Measurements from ENCODE around the gene LIPC. TPM values are rescaled to one million over a fixed set of nuclear protein-coding genes. Genes with fewer than 3 reads are reported as not detected.

LIPC gene
- total RNA-seq, 1 experiment from 2014 or later, result not detected

DNA sequence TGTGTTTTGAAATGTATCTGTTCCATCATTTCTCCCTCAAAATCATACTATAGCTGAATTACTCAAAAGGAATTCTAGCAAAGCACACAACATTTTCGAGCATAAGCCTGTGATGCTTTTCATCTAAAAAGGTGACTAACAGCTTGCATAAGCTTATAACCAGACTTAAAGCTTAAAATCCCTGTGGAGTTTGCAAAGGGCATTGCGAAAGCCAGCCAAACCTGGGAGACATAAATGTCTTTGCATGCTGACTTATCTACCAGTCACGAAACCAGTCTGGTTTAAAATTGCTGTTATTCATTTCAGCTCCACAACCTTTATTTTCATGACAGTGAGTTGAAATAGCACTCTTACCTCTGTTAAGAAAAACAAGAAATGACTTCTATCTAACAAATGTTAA lies 35.6 kb upstream of the LIPC start:
- POLR2A ChIA-PET, result no interaction called here
- H3K36me3 Mint-ChIP-seq, result no peaks in the 10 kb centered on the region
- no peak for DNase-seq (ENCODE audit: low spot score)
- TF ChIP-seq, protein P1, sequence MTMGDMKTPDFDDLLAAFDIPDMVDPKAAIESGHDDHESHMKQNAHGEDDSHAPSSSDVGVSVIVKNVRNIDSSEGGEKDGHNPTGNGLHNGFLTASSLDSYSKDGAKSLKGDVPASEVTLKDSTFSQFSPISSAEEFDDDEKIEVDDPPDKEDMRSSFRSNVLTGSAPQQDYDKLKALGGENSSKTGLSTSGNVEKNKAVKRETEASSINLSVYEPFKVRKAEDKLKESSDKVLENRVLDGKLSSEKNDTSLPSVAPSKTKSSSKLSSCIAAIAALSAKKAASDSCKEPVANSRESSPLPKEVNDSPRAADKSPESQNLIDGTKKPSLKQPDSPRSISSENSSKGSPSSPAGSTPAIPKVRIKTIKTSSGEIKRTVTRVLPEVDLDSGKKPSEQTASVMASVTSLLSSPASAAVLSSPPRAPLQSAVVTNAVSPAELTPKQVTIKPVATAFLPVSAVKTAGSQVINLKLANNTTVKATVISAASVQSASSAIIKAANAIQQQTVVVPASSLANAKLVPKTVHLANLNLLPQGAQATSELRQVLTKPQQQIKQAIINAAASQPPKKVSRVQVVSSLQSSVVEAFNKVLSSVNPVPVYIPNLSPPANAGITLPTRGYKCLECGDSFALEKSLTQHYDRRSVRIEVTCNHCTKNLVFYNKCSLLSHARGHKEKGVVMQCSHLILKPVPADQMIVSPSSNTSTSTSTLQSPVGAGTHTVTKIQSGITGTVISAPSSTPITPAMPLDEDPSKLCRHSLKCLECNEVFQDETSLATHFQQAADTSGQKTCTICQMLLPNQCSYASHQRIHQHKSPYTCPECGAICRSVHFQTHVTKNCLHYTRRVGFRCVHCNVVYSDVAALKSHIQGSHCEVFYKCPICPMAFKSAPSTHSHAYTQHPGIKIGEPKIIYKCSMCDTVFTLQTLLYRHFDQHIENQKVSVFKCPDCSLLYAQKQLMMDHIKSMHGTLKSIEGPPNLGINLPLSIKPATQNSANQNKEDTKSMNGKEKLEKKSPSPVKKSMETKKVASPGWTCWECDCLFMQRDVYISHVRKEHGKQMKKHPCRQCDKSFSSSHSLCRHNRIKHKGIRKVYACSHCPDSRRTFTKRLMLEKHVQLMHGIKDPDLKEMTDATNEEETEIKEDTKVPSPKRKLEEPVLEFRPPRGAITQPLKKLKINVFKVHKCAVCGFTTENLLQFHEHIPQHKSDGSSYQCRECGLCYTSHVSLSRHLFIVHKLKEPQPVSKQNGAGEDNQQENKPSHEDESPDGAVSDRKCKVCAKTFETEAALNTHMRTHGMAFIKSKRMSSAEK (CRISPR knock-in tag; IDR thresholded peaks at IDR 0.05; ENCODE audit: borderline replicate concordance), result no peak
- TF ChIP-seq EMX1 (CRISPR knock-in tag; IDR thresholded peaks at IDR 0.05), result no peak
- TF ChIP-seq TEAD4 (CRISPR knock-in tag; IDR thresholded peaks at IDR 0.05), result no peak
- TF ChIP-seq, protein P2, sequence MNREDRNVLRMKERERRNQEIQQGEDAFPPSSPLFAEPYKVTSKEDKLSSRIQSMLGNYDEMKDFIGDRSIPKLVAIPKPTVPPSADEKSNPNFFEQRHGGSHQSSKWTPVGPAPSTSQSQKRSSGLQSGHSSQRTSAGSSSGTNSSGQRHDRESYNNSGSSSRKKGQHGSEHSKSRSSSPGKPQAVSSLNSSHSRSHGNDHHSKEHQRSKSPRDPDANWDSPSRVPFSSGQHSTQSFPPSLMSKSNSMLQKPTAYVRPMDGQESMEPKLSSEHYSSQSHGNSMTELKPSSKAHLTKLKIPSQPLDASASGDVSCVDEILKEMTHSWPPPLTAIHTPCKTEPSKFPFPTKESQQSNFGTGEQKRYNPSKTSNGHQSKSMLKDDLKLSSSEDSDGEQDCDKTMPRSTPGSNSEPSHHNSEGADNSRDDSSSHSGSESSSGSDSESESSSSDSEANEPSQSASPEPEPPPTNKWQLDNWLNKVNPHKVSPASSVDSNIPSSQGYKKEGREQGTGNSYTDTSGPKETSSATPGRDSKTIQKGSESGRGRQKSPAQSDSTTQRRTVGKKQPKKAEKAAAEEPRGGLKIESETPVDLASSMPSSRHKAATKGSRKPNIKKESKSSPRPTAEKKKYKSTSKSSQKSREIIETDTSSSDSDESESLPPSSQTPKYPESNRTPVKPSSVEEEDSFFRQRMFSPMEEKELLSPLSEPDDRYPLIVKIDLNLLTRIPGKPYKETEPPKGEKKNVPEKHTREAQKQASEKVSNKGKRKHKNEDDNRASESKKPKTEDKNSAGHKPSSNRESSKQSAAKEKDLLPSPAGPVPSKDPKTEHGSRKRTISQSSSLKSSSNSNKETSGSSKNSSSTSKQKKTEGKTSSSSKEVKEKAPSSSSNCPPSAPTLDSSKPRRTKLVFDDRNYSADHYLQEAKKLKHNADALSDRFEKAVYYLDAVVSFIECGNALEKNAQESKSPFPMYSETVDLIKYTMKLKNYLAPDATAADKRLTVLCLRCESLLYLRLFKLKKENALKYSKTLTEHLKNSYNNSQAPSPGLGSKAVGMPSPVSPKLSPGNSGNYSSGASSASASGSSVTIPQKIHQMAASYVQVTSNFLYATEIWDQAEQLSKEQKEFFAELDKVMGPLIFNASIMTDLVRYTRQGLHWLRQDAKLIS (CRISPR knock-in tag; IDR thresholded peaks at IDR 0.05; ENCODE audit: borderline replicate concordance), result no peak
- H3K27me3 Mint-ChIP-seq (ENCODE audit: low read depth), result no peaks in the 10 kb centered on the region; the same call in 1 of the 2 replicates
- H3K4me1 Mint-ChIP-seq, result peaks cover 15% of the 10 kb centered on the region
- no peak overlapping the region for H3K4me3 Mint-ChIP-seq
- H3K9me3 Mint-ChIP-seq, result no peaks in the 10 kb centered on the region
- CTCF ChIA-PET, result no interaction called here
- H3K27ac Mint-ChIP-seq, result no peak overlapping the region
- no peak for ATAC-seq

DNA sequence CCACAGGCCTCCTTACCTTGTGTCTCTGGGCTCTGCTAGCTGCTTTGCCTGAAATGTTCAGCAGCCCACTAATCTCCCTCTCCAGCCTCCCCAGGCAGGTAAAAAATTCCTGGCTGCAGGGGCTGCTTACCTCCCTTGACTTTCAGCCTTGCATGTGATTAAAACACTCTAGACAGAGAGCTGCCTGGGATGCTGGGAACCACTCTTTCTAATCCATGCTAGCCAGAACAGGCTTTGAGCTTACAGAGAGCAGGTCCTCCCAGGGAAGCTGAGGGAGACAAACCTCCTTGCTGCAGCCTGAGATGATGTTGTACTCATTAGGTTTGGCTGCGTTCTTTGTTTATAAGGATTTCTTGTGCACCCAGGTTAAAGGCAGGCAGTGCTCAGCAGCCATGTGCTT lies 33.7 kb upstream of the LIPC start:
- H3K9me3 Mint-ChIP-seq, result no peaks in the 10 kb centered on the region
- TF ChIP-seq E2F5 (CRISPR knock-in tag; IDR thresholded peaks at IDR 0.05) (no peak), NR2C2 (CRISPR knock-in tag; IDR thresholded peaks at IDR 0.05) (no peak), RELA (CRISPR knock-in tag; IDR thresholded peaks at IDR 0.05; ENCODE audit: borderline replicate concordance) (no peak), OVOL2 (CRISPR knock-in tag; IDR thresholded peaks at IDR 0.05; ENCODE audit: borderline replicate concordance) (no peak), NR1H2 (CRISPR knock-in tag; IDR thresholded peaks at IDR 0.05) (no peak), FOXP1 (CRISPR knock-in tag; IDR thresholded peaks at IDR 0.05; ENCODE audit: borderline replicate concordance) (no peak)
- TF ChIP-seq, protein P3, sequence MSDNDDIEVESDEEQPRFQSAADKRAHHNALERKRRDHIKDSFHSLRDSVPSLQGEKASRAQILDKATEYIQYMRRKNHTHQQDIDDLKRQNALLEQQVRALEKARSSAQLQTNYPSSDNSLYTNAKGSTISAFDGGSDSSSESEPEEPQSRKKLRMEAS (CRISPR knock-in tag; IDR thresholded peaks at IDR 0.05), result no peak
- TF ChIP-seq, protein P4, sequence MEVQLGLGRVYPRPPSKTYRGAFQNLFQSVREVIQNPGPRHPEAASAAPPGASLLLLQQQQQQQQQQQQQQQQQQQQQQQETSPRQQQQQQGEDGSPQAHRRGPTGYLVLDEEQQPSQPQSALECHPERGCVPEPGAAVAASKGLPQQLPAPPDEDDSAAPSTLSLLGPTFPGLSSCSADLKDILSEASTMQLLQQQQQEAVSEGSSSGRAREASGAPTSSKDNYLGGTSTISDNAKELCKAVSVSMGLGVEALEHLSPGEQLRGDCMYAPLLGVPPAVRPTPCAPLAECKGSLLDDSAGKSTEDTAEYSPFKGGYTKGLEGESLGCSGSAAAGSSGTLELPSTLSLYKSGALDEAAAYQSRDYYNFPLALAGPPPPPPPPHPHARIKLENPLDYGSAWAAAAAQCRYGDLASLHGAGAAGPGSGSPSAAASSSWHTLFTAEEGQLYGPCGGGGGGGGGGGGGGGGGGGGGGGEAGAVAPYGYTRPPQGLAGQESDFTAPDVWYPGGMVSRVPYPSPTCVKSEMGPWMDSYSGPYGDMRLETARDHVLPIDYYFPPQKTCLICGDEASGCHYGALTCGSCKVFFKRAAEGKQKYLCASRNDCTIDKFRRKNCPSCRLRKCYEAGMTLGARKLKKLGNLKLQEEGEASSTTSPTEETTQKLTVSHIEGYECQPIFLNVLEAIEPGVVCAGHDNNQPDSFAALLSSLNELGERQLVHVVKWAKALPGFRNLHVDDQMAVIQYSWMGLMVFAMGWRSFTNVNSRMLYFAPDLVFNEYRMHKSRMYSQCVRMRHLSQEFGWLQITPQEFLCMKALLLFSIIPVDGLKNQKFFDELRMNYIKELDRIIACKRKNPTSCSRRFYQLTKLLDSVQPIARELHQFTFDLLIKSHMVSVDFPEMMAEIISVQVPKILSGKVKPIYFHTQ (CRISPR knock-in tag; IDR thresholded peaks at IDR 0.05), result no peak
- TF ChIP-seq, protein P1 (CRISPR knock-in tag; IDR thresholded peaks at IDR 0.05; ENCODE audit: borderline replicate concordance), result no peak
- ATAC-seq (peak; percentile 30), DNase-seq (ENCODE audit: low spot score) (no peak)
- H3K36me3 Mint-ChIP-seq, result no peaks in the 10 kb centered on the region
- no peak overlapping the region for H3K27ac Mint-ChIP-seq
- H3K27me3 Mint-ChIP-seq (ENCODE audit: low read depth), result no peaks in the 10 kb centered on the region; the same call in 1 of the 2 replicates
- POLR2A ChIA-PET, result no interaction called here
- H3K4me3 Mint-ChIP-seq, result no peak overlapping the region
- CTCF ChIA-PET, result interaction anchor here (0.6 kb wide), 1 partner anchor 177 kb away, joined by 3 read pairs; no protein-coding TSS in a partner anchor
- H3K4me1 Mint-ChIP-seq, result peaks cover 6% of the 10 kb centered on the region
